ENCODE measurements around the gene FLAD1.
A peak's percentile ranks its signal among the peaks of the same experiment; 100 is the strongest.

FLAD1 gene

DNA sequence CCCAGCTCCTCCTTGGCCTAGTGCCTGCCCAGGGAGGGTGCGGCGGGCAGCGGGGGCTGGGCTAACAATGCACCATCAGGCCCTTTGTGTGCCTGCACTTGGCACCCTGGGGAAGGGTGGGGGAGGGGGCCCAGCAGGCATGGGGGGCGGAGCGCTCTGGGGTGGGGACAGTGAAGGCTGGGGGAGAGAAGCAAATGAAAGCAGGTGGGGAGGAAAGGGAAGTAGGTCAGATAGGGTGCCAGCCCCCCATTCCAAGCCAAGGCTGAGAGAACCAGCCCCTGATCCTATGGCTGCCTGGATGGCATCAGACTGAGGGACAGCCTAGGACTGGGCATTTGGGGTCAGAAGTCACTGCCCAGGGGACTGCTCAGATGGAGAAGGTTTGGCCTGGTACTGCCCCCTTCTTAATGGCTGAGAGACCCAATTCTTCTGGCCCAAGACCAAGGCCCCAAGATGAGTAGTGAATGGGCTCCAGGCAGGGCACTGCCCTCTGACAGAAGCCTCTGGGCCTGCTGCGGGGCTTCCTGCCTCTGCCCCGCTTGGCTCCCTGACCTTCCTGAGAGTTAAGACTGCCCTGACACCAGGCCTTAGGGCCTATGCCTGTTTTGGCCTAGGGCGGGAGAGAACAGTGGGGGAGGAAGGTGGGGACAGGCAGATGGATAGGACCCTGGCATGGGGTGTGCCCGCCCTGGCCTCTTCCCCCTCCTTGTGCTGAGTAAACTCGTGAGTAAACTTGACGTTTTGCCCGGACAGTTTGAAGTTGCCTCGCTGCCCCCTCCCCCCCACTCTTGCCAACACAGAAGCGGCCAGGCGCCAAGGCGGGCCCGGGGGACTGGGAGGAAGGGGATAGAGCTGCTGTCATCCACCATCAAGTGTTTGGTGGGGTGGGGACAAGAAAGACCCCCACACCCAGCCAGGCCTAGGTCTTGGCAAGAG is 22.2 kb downstream of the FLAD1 start:
- Histone ChIP-seq H3K27me3 (ENCODE audit: insufficient read depth, poor library complexity, severe bottlenecking) (no peaks in the 10 kb centered on the region), H3K36me3 (ENCODE audit: low read depth) (peaks cover 38% of the 10 kb centered on the region), H3K9me3 (ENCODE audit: severe bottlenecking) (no peaks in the 10 kb centered on the region), H3K4me3 (ENCODE audit: severe bottlenecking) (no peak overlapping the region), H3K27ac (ENCODE audit: poor library complexity, severe bottlenecking) (peak overlapping the region; percentile 96), H3K4me1 (ENCODE audit: insufficient read depth, poor library complexity, severe bottlenecking) (peaks cover 42% of the 10 kb centered on the region)
- ATAC-seq (ENCODE audit: low read depth) (peak; percentile 37), DNase-seq (ENCODE audit: low spot score) (peak; percentile 82)
- TF ChIP-seq, protein P1, sequence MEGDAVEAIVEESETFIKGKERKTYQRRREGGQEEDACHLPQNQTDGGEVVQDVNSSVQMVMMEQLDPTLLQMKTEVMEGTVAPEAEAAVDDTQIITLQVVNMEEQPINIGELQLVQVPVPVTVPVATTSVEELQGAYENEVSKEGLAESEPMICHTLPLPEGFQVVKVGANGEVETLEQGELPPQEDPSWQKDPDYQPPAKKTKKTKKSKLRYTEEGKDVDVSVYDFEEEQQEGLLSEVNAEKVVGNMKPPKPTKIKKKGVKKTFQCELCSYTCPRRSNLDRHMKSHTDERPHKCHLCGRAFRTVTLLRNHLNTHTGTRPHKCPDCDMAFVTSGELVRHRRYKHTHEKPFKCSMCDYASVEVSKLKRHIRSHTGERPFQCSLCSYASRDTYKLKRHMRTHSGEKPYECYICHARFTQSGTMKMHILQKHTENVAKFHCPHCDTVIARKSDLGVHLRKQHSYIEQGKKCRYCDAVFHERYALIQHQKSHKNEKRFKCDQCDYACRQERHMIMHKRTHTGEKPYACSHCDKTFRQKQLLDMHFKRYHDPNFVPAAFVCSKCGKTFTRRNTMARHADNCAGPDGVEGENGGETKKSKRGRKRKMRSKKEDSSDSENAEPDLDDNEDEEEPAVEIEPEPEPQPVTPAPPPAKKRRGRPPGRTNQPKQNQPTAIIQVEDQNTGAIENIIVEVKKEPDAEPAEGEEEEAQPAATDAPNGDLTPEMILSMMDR (IDR thresholded peaks at IDR 0.05; ENCODE audit: poor library complexity, severe bottlenecking): no peak

DNA sequence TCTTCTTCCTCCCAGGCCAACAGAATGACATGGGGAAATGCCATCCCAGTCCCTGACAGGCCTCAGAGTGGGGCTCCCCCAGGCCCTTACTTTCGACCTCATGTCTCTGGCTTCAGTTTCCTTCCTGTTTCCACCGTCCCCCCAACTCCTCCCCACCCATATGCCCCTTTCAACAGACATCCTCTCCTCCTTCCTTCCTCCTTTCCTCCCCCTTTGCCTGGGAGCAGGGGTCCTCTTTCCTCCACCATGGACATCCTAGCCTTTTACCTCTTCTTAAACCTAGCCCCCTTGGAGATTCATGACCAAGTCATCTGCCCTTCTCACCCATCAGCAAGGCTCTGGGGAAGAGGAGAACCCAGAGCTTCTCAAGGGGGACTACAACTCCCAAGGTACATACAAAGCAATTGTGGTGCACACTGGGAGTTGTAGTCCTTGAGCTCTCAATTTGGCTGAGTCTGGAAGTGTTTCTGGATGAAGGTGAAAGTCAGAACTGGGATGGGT is 23.5 kb downstream of the FLAD1 start:
- TF ChIP-seq, protein P1 (IDR thresholded peaks at IDR 0.05; ENCODE audit: poor library complexity, severe bottlenecking): no peak
- Histone ChIP-seq H3K27me3 (ENCODE audit: insufficient read depth, poor library complexity, severe bottlenecking) (no peaks in the 10 kb centered on the region), H3K27ac (ENCODE audit: poor library complexity, severe bottlenecking) (peak overlapping the region; percentile 96), H3K9me3 (ENCODE audit: severe bottlenecking) (no peaks in the 10 kb centered on the region), H3K4me3 (ENCODE audit: severe bottlenecking) (no peak overlapping the region), H3K4me1 (ENCODE audit: insufficient read depth, poor library complexity, severe bottlenecking) (peaks cover 50% of the 10 kb centered on the region), H3K36me3 (ENCODE audit: low read depth) (peaks cover 45% of the 10 kb centered on the region)
- ATAC-seq (ENCODE audit: low read depth) (no peak), DNase-seq (ENCODE audit: low spot score) (no peak)

DNA sequence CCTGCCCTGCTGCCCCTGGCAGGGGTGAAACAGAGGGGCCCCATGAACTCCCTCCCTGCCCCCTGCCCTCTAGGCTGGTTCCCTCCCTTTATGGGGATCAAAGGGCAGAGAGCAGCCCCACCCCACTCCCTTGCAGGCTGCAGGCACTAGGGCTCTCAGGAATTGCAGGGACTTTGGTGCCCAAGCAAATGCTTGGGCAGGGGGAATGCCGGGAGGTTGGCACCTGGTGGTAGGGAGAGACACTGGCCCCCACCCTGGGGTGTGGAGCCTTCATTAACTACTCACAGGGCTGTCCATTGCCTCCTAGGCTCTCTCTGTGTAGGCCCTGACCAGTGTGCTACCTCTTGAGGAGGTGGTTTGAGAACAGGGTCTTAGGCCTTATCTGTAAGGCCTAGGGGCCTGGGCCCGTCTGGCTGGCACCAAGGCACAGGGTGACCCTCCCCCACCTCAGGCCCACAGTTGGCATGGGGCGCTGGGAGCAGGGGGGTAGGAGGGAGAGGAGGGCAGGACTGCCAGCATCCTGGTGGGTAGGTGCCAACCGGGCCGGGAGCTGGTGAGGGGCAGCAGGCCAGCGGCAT is 24.2 kb downstream of the FLAD1 start:
- ATAC-seq (ENCODE audit: low read depth) (no peak), DNase-seq (ENCODE audit: low spot score) (no peak)
- H3K27me3 ChIP-seq (ENCODE audit: insufficient read depth, poor library complexity, severe bottlenecking): no peaks in the 10 kb centered on the region
- no peak overlapping the region for H3K4me3 ChIP-seq (ENCODE audit: severe bottlenecking)
- H3K4me1 ChIP-seq (ENCODE audit: insufficient read depth, poor library complexity, severe bottlenecking): peaks cover 57% of the 10 kb centered on the region
- peaks cover 47% of the 10 kb centered on the region for H3K36me3 ChIP-seq (ENCODE audit: low read depth)
- H3K27ac ChIP-seq (ENCODE audit: poor library complexity, severe bottlenecking): peak overlapping the region; percentile 96
- H3K9me3 ChIP-seq (ENCODE audit: severe bottlenecking): no peaks in the 10 kb centered on the region
- TF ChIP-seq, protein P1 (IDR thresholded peaks at IDR 0.05; ENCODE audit: poor library complexity, severe bottlenecking): no peak

DNA sequence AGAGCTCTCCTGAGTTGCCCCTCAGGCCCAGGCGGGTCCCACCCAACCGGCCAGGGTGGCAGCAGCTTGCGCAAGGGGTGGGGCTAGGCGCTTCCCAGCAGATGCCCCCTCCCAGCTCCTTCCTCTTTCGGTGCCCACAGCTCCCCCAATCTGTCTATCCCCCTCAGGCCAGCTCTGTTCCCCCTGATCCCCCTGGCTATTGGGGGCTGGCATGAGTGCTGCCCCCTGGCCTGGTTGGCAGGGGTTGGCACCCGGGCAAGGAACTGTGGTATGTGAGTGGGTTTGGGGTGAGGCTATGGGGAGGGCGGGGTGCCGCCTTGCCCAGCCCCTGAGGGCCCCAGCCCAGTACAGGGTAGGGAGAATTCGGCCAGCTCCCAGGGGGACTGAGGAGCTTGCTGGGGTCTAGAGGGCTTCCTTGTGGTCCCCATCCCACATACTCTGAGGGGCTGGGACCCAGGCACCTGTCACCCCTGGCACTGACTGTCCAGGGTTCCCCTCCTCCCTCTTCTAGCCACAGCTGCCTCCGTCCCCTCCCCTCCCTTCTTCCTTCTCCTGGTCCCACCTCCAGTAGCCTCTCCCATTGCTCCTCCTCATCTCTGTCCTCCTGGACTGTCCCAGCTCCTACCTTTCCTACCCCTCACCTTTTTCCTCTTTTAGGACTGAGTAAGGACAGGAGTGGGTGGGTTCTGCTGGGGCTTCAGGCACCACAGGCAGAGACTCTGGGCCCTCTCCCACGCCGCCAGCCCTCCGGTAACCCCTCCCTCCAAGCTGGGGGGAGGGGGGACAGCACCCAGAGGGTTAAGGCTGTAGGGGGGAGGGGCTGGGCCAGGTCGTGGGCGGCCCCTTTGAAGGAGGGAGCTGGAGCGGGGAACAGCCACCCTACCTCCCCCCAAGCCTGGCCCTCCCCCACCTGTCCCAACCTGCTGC is 25.1 kb downstream of the FLAD1 start:
- Histone ChIP-seq H3K36me3 (ENCODE audit: low read depth) (peaks cover 46% of the 10 kb centered on the region), H3K27ac (ENCODE audit: poor library complexity, severe bottlenecking) (peak overlapping the region; percentile 96), H3K9me3 (ENCODE audit: severe bottlenecking) (no peaks in the 10 kb centered on the region), H3K4me1 (ENCODE audit: insufficient read depth, poor library complexity, severe bottlenecking) (peaks cover 58% of the 10 kb centered on the region), H3K4me3 (ENCODE audit: severe bottlenecking) (no peak overlapping the region), H3K27me3 (ENCODE audit: insufficient read depth, poor library complexity, severe bottlenecking) (no peaks in the 10 kb centered on the region)
- DNase-seq (ENCODE audit: low spot score) (peak; percentile 44), ATAC-seq (ENCODE audit: low read depth) (no peak)
- TF ChIP-seq, protein P1 (IDR thresholded peaks at IDR 0.05; ENCODE audit: poor library complexity, severe bottlenecking): no peak
